Activated CD4-positive, alpha-beta T cell treated with anti-CD3 and anti-CD28 coated beads for 24 hours (primary cell): Measurements from ENCODE around the gene B4GALNT2.
"Not testable (repeated sequence)": the region's sequence is repeated elsewhere in the genome, so short reads cannot be mapped to it uniquely, and the experiment has no call there.

ENCODE experiments used
- DNase-seq, 2 donors: peaks; one replicate each; pipeline ENCODE4 v3.0.0-alpha.2; 2020; ENCODE audit warnings: low read depth in 2 of 2

The B4GALNT2 gene

GRCh38 chr17:49121696-49122292, 10.8 kb upstream of the B4GALNT2 start:
- no peak for DNase-seq

GRCh38 chr17:49122566-49122965, 10.0 kb upstream of the B4GALNT2 start:
- no peak for DNase-seq

GRCh38 chr17:49123061-49123460, 9.5 kb upstream of the B4GALNT2 start:
- no peak for DNase-seq

- DNase-seq: no peak
Measured at GRCh38 chr17:49125449-49125848, 7.1 kb upstream of the B4GALNT2 start.

- not testable (repeated sequence) for DNase-seq
Measured at GRCh38 chr17:49126183-49126859, 6.2 kb upstream of the B4GALNT2 start.

- not testable (repeated sequence) for DNase-seq
Measured at GRCh38 chr17:49129359-49129950, 3.1 kb upstream of the B4GALNT2 start.

- no peak for DNase-seq
Measured at GRCh38 chr17:49130891-49131290, 1.7 kb upstream of the B4GALNT2 start.

GRCh38 chr17:49132317-49132698, 261 bp upstream of the B4GALNT2 start:
- DNase-seq: no peak

- no peak for DNase-seq
Measured at GRCh38 chr17:49136335-49136734, 3.8 kb downstream of the B4GALNT2 start.

- DNase-seq: not testable (repeated sequence)
Measured at GRCh38 chr17:49145654-49146053, 13.1 kb downstream of the B4GALNT2 start.

GRCh38 chr17:49146620-49147306, 14.2 kb downstream of the B4GALNT2 start:
- DNase-seq: no peak

- DNase-seq: no peak
Measured at GRCh38 chr17:49148171-49148570, 15.6 kb downstream of the B4GALNT2 start.

- DNase-seq: no peak
Measured at GRCh38 chr17:49151996-49152395, 19.4 kb downstream of the B4GALNT2 start.

GRCh38 chr17:49156256-49156655, 23.7 kb downstream of the B4GALNT2 start:
- no peak for DNase-seq

- no peak for DNase-seq
Measured at GRCh38 chr17:49157784-49158183, 25.2 kb downstream of the B4GALNT2 start.

- no peak for DNase-seq
Measured at GRCh38 chr17:49162866-49163265, 30.3 kb downstream of the B4GALNT2 start.

GRCh38 chr17:49165143-49165542, 32.6 kb downstream of the B4GALNT2 start:
- no peak for DNase-seq

- no peak for DNase-seq
Measured at GRCh38 chr17:49168706-49169105, 36.1 kb downstream of the B4GALNT2 start.

GRCh38 chr17:49170216-49170615, 37.6 kb downstream of the B4GALNT2 start:
- no peak for DNase-seq

GRCh38 chr17:49170711-49171110, 38.1 kb downstream of the B4GALNT2 start:
- DNase-seq: not testable (repeated sequence)

GRCh38 chr17:49175978-49176377, 43.4 kb downstream of the B4GALNT2 start:
- not testable (repeated sequence) for DNase-seq

- peak; percentile 49 to 55 for DNase-seq
Measured at GRCh38 chr17:49180303-49180702, 47.7 kb downstream of the B4GALNT2 start.
